A549 (cell line): ENCODE results near the gene ETV1.

Source experiments
- CHD2 ChIP-seq: fragments of 150-350 bp; IDR thresholded peaks from 2 replicates; pipeline ENCODE4 v1.6.1; 2014; ENCODE audit warnings: low read length; ENCODE audit not compliant: partially characterized antibody
- JUN ChIP-seq, 2 experiments: fragments of >200 bp; sonication (Bioruptor Twin); formaldehyde crosslinking; IDR thresholded peaks; 2 replicates in 1 of 2; 3 replicates in 1 of 2; pipeline ENCODE4 v1.6.1; 2016 to 2017
- JUNB ChIP-seq: fragments of >200 bp; sonication (Bioruptor Twin); formaldehyde crosslinking; IDR thresholded peaks from 2 replicates; pipeline ENCODE4 v1.6.1; 2016
- MAX ChIP-seq: IDR thresholded peaks from 2 replicates; pipeline ENCODE4 v1.6.1; 2012
- MYC ChIP-seq: IDR thresholded peaks from 2 replicates; pipeline ENCODE4 v1.6.1; 2012; ENCODE audit warnings: mild to moderate bottlenecking, inconsistent platforms, low read length, improper control_type of control experiment, borderline replicate concordance
- NR3C1 ChIP-seq: fragments of >200 bp; sonication (Bioruptor Twin); formaldehyde crosslinking; IDR thresholded peaks from 3 replicates; pipeline ENCODE4 v1.6.1; 2017
- PHF8 ChIP-seq: fragments of 200-600 bp; sonication (generic); IDR thresholded peaks from 2 replicates; pipeline ENCODE4 v1.6.1; 2016; ENCODE audit warnings: low read depth, mild to moderate bottlenecking, antibody characterized with exemption, moderate library complexity, borderline replicate concordance
- POLR2A ChIP-seq: IDR thresholded peaks from 2 replicates; pipeline ENCODE4 v1.6.1; 2012; ENCODE audit warnings: mild to moderate bottlenecking, low read length
- REST ChIP-seq: fragments of 200-600 bp; sonication (generic); IDR thresholded peaks from 2 replicates; pipeline ENCODE4 v1.6.1; 2016; ENCODE audit warnings: antibody characterized with exemption, mild to moderate bottlenecking, moderate library complexity
- RFX5 ChIP-seq: fragments of 450-650 bp; IDR thresholded peaks from 2 replicates; pipeline ENCODE4 v1.7.1; 2014; ENCODE audit warnings: antibody characterized with exemption, mild to moderate bottlenecking, moderate library complexity
- TP53 ChIP-seq: fragments of 250-450 bp; sonication (Bioruptor Pico); IDR thresholded peaks from 2 replicates; pipeline ENCODE4 v1.5.0; 2021; ENCODE audit warnings: mild to moderate bottlenecking, moderate library complexity
- USF2 ChIP-seq: fragments of 450-650 bp; IDR thresholded peaks from 2 replicates; pipeline ENCODE4 v1.6.1; 2014; ENCODE audit warnings: antibody characterized with exemption
- TF ChIP-seq, protein P1 (sequence below): fragments of >200 bp; sonication (Bioruptor Twin); formaldehyde crosslinking; IDR thresholded peaks from 3 replicates; pipeline ENCODE4 v1.5.1; 2016
- TF ChIP-seq, protein P2 (sequence below): fragments of 150-350 bp; IDR thresholded peaks from 2 replicates; pipeline ENCODE4 v1.6.1; 2014; ENCODE audit warnings: low read depth, mild to moderate bottlenecking, low read length

- TF ChIP-seq, protein P1, sequence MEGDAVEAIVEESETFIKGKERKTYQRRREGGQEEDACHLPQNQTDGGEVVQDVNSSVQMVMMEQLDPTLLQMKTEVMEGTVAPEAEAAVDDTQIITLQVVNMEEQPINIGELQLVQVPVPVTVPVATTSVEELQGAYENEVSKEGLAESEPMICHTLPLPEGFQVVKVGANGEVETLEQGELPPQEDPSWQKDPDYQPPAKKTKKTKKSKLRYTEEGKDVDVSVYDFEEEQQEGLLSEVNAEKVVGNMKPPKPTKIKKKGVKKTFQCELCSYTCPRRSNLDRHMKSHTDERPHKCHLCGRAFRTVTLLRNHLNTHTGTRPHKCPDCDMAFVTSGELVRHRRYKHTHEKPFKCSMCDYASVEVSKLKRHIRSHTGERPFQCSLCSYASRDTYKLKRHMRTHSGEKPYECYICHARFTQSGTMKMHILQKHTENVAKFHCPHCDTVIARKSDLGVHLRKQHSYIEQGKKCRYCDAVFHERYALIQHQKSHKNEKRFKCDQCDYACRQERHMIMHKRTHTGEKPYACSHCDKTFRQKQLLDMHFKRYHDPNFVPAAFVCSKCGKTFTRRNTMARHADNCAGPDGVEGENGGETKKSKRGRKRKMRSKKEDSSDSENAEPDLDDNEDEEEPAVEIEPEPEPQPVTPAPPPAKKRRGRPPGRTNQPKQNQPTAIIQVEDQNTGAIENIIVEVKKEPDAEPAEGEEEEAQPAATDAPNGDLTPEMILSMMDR: no peak
- TF ChIP-seq CHD2 (no peak), POLR2A (no peak), JUNB (no peak), NR3C1 (no peak), REST (no peak), TP53 (CRISPR knock-in tag) (no peak), USF2 (no peak), RFX5 (no peak), PHF8 (no peak), MAX (no peak), MYC (no peak), JUN (IDR thresholded peaks at IDR 0.05) (no peak)
- TF ChIP-seq, protein P2, sequence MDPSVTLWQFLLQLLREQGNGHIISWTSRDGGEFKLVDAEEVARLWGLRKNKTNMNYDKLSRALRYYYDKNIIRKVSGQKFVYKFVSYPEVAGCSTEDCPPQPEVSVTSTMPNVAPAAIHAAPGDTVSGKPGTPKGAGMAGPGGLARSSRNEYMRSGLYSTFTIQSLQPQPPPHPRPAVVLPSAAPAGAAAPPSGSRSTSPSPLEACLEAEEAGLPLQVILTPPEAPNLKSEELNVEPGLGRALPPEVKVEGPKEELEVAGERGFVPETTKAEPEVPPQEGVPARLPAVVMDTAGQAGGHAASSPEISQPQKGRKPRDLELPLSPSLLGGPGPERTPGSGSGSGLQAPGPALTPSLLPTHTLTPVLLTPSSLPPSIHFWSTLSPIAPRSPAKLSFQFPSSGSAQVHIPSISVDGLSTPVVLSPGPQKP: no peak
These were observed 25.5 kb downstream of the ETV1 start for GRCh38 chr7:13963925-13964324.
